Endothelial cell (in vitro differentiated cells): ENCODE measurements around the gene PLA2G4C. TPM values are rescaled to one million over a fixed set of nuclear protein-coding genes. Genes with fewer than 3 reads are reported as not detected.
A peak's percentile ranks its signal among the peaks of the same experiment; 100 is the strongest.

Source experiments
- DNase-seq: peaks from one replicate; pipeline ENCODE4 v3.0.0; 2021; ENCODE audit warnings: low spot score
- H3K27ac Mint-ChIP-seq: one replicate; pipeline ENCODE4 v1.8.0; 2021; ENCODE audit warnings: mixed read lengths, inconsistent platforms; ENCODE audit not compliant: unreplicated experiment
- H3K27me3 Mint-ChIP-seq: one replicate; pipeline ENCODE4 v1.8.0; 2021; ENCODE audit warnings: mild to moderate bottlenecking, moderate library complexity, mixed read lengths, inconsistent platforms; ENCODE audit not compliant: unreplicated experiment
- H3K36me3 Mint-ChIP-seq: one replicate; pipeline ENCODE4 v1.8.0; 2021; ENCODE audit warnings: mild to moderate bottlenecking, low read depth, mixed read lengths, inconsistent platforms; ENCODE audit not compliant: unreplicated experiment
- H3K4me1 Mint-ChIP-seq: one replicate; pipeline ENCODE4 v1.8.0; 2021; ENCODE audit warnings: mild to moderate bottlenecking, mixed read lengths, inconsistent platforms; ENCODE audit not compliant: unreplicated experiment
- H3K4me3 Mint-ChIP-seq: one replicate; pipeline ENCODE4 v1.8.0; 2021; ENCODE audit warnings: mild to moderate bottlenecking, mixed read lengths, inconsistent platforms; ENCODE audit not compliant: unreplicated experiment
- H3K9me3 Mint-ChIP-seq: one replicate; pipeline ENCODE4 v1.8.0; 2021; ENCODE audit warnings: mixed read lengths, inconsistent platforms; ENCODE audit not compliant: unreplicated experiment
- total RNA-seq: library from RNA; stranded (reverse); fragmentation: NEBNext Ultra II Directional; extraction: Animal tissue kit (Norgen Biotek cat#: 25700); gene quantifications from one replicate; pipeline ENCODE4 v1.2.1, GENCODE V29; 2021; ENCODE audit not compliant: unreplicated experiment
- TF ChIP-seq, protein P1 (sequence below): fragments of 200-600 bp; sonication (generic); IDR thresholded peaks from one replicate; pipeline ENCODE4 v1.5.0; 2021; ENCODE audit warnings: antibody characterized with exemption; ENCODE audit not compliant: unreplicated experiment

Gene PLA2G4C
- total RNA-seq, 1 donor from 2014 or later = 1.1 TPM

DNA sequence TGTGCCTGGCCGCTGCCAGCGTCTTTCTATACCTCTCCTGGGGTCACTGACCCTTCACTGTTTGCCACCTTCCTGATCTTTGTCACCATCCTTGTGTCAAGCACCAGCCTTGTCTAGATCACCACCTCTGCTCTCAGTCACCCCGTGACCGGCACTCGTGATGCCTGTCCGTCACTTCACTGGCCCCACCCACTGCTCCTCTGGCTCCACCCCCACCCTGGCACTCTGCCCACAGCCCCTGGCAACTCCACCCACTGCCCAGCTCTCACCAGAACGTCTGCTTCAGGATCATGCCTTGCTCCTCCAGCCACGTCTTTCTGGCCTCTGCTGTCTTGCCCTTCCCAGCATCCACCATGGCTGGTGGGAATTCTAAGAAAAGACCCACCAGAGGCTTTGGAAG is 24.8 kb upstream of the PLA2G4C start:
- peak overlapping the region; percentile 48 for H3K27ac Mint-ChIP-seq
- H3K4me1 Mint-ChIP-seq = no peaks in the 10 kb centered on the region
- H3K27me3 Mint-ChIP-seq = peaks cover 5% of the 10 kb centered on the region
- H3K9me3 Mint-ChIP-seq = no peaks in the 10 kb centered on the region
- TF ChIP-seq, protein P1, sequence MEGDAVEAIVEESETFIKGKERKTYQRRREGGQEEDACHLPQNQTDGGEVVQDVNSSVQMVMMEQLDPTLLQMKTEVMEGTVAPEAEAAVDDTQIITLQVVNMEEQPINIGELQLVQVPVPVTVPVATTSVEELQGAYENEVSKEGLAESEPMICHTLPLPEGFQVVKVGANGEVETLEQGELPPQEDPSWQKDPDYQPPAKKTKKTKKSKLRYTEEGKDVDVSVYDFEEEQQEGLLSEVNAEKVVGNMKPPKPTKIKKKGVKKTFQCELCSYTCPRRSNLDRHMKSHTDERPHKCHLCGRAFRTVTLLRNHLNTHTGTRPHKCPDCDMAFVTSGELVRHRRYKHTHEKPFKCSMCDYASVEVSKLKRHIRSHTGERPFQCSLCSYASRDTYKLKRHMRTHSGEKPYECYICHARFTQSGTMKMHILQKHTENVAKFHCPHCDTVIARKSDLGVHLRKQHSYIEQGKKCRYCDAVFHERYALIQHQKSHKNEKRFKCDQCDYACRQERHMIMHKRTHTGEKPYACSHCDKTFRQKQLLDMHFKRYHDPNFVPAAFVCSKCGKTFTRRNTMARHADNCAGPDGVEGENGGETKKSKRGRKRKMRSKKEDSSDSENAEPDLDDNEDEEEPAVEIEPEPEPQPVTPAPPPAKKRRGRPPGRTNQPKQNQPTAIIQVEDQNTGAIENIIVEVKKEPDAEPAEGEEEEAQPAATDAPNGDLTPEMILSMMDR = no peak
- no peak overlapping the region for H3K4me3 Mint-ChIP-seq
- DNase-seq = no peak
- H3K36me3 Mint-ChIP-seq = peaks cover 23% of the 10 kb centered on the region

GRCh38 chr19:48133094-48133493 is 22.5 kb upstream of the PLA2G4C start:
- Mint-ChIP-seq H3K36me3 (peaks cover 19% of the 10 kb centered on the region), H3K4me3 (no peak overlapping the region), H3K9me3 (no peaks in the 10 kb centered on the region), H3K27me3 (peaks cover 5% of the 10 kb centered on the region), H3K4me1 (no peaks in the 10 kb centered on the region), H3K27ac (no peak overlapping the region)
- TF ChIP-seq, protein P1 = no peak
- no peak for DNase-seq

- peaks cover 8% of the 10 kb centered on the region for H3K27me3 Mint-ChIP-seq
- no peaks in the 10 kb centered on the region for H3K9me3 Mint-ChIP-seq
- TF ChIP-seq, protein P1 = no peak
- peaks cover 14% of the 10 kb centered on the region for H3K4me1 Mint-ChIP-seq
- no peak overlapping the region for H3K4me3 Mint-ChIP-seq
- peaks cover 26% of the 10 kb centered on the region for H3K36me3 Mint-ChIP-seq
- H3K27ac Mint-ChIP-seq = no peak overlapping the region
- DNase-seq = no peak
Measured at GRCh38 chr19:48127561-48127960, 16.9 kb upstream of the PLA2G4C start.

DNA sequence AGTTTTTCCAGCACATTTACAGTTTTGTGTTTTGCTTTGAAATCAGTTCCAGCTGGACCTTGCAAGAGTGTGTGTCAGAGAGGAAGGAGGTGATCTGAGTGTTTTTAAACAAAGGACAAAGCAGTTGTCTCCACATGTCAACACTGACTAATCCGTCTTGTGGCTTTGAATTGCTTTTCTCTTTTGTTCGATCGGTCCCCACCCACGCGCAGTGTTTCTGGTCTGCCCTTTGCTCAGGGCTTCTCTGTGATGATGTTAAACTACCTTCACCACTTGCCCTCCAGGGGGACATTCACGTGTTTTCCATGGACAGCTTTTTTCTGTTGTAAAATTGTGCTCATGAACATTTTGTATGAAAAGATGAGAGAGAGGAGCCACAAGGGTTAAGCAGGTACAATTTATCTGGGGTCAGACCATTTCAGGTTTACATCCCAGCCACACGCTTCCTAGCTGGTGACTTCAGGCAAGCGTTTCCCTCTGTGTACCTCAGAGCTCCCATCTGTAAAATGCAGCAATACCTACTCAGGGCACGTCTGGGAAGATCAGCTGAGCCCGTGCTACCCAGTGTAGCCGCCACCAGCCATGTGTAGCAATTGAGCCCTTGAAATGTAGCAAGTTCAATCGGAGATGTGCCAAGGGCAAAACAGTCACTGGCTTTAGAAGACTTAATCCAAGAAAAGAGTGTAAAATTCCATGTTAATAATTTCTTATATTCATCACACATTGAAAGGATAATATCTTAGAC is 13.5 kb upstream of the PLA2G4C start:
- H3K27ac Mint-ChIP-seq = peak overlapping the region; percentile 91

GRCh38 chr19:48122421-48122820 is 11.8 kb upstream of the PLA2G4C start:
- Mint-ChIP-seq H3K4me1 (peaks cover 23% of the 10 kb centered on the region), H3K27ac (peak overlapping the region; percentile 96), H3K36me3 (peaks cover 29% of the 10 kb centered on the region), H3K9me3 (no peaks in the 10 kb centered on the region), H3K4me3 (peak overlapping the region; percentile 81), H3K27me3 (peaks cover 13% of the 10 kb centered on the region)
- no peak for DNase-seq
- TF ChIP-seq, protein P1 = no peak

More for the DNA sequence above, 13.5 kb upstream of the PLA2G4C start:
- peaks cover 11% of the 10 kb centered on the region for H3K27me3 Mint-ChIP-seq
- peaks cover 23% of the 10 kb centered on the region for H3K4me1 Mint-ChIP-seq
- H3K9me3 Mint-ChIP-seq = no peaks in the 10 kb centered on the region
- peak overlapping the region; percentile 28 for H3K4me3 Mint-ChIP-seq
- H3K36me3 Mint-ChIP-seq = peaks cover 31% of the 10 kb centered on the region
- no peak for DNase-seq
- TF ChIP-seq, protein P1 = no peak
